GM19193 (cell line): Measurements from ENCODE around the gene PRG3.

Experiments used
- POLR2A ChIP-seq: IDR thresholded peaks from 4 replicates; pipeline ENCODE4 v1.6.1; 2011; ENCODE audit not compliant: insufficient read depth, insufficient read length; ENCODE audit errors: extremely low read depth

Gene PRG3

GRCh38 chr11:57358543-57358961 lies 22.4 kb downstream of the PRG3 start:
- no peak for TF ChIP-seq POLR2A

- TF ChIP-seq POLR2A, result no peak
These were observed 23.1 kb downstream of the PRG3 start for GRCh38 chr11:57357856-57358255.

GRCh38 chr11:57357310-57357709 lies 23.6 kb downstream of the PRG3 start:
- TF ChIP-seq POLR2A, result no peak

- TF ChIP-seq POLR2A, result no peak
These were observed 24.7 kb downstream of the PRG3 start for GRCh38 chr11:57356268-57356667.

- no peak for TF ChIP-seq POLR2A
These were observed 26.3 kb downstream of the PRG3 start for GRCh38 chr11:57354699-57355098.

GRCh38 chr11:57353852-57354251 lies 27.1 kb downstream of the PRG3 start:
- no peak for TF ChIP-seq POLR2A

- no peak for TF ChIP-seq POLR2A
These were observed 27.5 kb downstream of the PRG3 start for GRCh38 chr11:57353446-57353845.

GRCh38 chr11:57353036-57353435 lies 27.9 kb downstream of the PRG3 start:
- no peak for TF ChIP-seq POLR2A

- no peak for TF ChIP-seq POLR2A
These were observed 31.3 kb downstream of the PRG3 start for GRCh38 chr11:57349491-57350274.

GRCh38 chr11:57348636-57349313 lies 32.2 kb downstream of the PRG3 start:
- TF ChIP-seq POLR2A, result no peak

- TF ChIP-seq POLR2A, result no peak
These were observed 32.9 kb downstream of the PRG3 start for GRCh38 chr11:57348052-57348451.

GRCh38 chr11:57347336-57347735 lies 33.6 kb downstream of the PRG3 start:
- no peak for TF ChIP-seq POLR2A

- no peak for TF ChIP-seq POLR2A
These were observed 35.3 kb downstream of the PRG3 start for GRCh38 chr11:57345555-57346211.

GRCh38 chr11:57344826-57345225 lies 36.1 kb downstream of the PRG3 start:
- no peak for TF ChIP-seq POLR2A

GRCh38 chr11:57343825-57344224 lies 37.1 kb downstream of the PRG3 start:
- TF ChIP-seq POLR2A, result no peak

GRCh38 chr11:57342702-57343101 lies 38.2 kb downstream of the PRG3 start:
- no peak for TF ChIP-seq POLR2A
